ENCODE data around the gene TNFRSF12A.

The TNFRSF12A gene

DNA sequence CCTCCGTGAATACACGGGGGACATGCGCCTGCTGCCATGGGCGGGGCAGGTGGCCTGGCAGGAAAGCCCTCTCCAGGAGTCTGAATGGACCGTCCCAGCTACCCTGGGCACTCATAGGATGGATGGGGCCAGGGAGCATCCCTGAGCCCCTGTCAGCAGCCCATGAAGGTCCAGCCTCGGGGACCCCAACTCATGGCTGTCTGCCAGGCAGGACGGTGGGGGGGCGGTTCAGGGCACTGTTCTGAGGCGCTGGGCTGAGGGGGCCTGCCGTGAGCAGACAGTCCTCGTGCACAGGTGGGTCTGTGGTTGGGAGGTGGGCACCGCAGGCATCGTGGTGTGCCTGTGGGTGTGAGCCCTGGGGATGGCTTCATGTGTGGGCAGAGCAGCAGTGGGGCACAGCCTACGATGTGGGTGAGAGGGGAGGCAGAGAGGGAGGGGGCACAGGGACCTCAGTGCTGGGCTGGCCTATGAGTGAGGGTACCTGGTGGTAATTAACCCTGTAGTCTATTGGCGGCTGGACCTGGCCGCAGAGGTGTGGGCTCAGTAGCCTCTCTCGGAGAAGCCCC lies 33.5 kb upstream of the TNFRSF12A start:
- no peak for DNase-seq

DNA sequence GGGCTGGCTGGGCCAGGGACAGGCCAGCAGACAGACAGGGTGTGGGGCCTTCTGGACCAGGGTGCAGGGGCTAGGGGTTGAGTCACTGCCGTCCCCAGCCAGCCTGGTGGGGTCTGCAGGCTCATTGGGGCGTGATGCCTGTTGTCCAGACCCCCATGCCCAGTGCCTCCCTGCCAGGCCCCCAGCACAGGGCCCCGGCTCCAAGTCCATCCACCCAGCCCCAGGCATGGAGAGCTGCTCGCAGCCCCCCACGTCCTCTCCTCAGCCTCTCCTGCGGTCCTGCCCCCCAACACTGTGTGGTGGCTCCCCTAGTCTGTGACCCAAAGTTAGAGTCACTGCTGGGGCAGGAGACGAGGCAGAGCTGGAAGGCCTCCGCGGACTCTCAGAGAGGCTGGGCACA lies 32.9 kb upstream of the TNFRSF12A start:
- DNase-seq: no peak

DNA sequence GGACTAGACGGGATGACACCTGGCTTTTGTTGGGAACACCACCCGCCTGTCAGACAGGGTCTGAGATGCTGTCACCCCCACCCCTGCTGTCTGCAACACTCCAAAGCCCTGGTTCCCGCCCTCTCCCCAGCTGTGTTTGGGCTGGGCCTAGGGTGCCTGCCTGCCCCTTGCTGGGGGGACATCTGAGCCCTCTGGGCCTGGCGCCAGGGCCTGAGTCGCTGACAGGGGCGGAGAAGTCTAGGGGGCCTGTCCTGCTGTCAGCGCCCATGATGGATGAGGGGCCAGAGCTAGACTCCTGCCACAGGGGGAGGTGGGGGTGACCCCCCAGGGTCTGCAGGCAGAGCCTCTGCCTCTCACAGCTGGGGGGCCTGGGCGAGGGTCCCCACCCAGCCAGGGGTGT lies 32.3 kb upstream of the TNFRSF12A start:
- peak; percentile 45 for DNase-seq

DNA sequence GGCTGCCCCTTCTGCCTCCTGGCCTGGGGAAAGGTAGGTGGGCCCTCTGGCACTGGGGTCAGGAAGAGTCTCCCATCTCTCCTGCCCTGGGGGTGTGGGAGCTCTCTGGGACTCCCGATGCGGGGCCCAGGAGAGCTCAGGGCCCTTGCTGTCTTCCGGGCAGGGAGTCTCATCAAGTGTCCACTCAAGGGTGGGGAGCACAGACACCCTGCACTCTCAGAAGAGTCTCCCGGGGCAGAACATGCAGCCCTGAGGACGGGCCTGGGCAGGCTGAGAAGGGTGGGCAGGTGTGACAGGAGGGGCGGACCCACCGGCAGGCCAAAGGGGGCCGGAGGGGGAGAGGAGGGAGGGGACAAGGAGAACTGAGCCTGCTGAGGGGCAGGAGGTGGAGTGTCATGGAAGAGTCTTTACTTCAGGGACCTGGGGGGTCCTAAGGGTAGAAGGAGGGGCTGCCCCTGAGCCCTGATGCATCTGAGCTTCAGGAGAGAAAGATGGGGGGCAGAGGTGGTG lies 31.5 kb upstream of the TNFRSF12A start:
- DNase-seq: no peak

DNA sequence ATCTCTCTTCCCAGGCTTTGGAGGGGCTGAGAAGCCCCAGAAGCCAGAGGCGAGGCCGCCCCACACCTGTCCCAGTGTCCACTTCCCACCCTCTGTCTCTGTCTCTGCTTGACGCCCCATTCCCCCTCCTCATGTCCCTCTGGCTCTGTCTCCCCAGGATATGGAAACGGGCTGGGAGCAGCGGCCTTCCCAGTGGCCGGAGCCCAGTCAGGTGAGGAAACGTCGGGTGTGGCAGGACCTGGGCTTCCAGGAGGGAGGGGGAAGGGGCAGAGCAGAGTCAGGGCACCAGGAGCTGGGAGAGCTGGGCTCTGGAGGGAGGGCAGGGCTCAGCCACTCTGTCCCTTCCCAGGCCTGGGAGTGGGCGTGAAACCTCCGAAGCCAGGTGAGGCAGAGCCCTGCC lies 29.3 kb upstream of the TNFRSF12A start:
- DNase-seq: no peak

DNA sequence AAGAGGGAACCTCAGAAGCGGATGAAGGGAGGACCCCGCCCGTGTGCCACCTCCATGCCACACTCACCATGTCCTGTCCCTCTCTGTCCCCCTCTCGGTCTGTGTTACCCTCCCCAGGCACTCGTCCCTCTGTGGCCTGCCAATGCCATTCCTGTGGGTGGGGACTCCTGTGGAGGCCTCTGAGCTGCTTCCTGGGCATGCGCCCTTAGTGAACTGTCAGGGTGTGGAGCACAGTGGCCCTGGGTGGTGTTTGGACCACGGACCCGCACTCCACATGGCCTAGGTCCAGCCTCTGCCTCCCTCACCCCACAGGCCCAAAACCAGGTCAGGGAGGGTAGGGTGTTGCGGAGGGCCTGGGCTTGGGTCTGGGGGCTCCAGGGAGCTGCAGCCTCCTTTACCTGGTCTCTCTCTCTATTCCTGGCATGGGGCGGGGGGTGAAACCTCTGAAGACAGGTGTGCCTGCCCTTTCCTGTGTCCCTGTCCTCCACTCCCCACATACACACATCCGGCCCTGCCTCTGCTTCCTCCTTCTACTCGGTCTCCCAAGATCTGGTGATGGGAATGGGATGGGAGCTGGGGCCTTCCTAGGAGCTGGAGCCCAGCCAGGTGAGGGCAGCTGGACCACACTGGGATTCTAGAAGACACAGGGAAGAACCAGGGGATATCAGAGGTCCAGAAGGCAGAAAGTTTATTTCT lies 28.5 kb upstream of the TNFRSF12A start:
- no peak for DNase-seq

DNA sequence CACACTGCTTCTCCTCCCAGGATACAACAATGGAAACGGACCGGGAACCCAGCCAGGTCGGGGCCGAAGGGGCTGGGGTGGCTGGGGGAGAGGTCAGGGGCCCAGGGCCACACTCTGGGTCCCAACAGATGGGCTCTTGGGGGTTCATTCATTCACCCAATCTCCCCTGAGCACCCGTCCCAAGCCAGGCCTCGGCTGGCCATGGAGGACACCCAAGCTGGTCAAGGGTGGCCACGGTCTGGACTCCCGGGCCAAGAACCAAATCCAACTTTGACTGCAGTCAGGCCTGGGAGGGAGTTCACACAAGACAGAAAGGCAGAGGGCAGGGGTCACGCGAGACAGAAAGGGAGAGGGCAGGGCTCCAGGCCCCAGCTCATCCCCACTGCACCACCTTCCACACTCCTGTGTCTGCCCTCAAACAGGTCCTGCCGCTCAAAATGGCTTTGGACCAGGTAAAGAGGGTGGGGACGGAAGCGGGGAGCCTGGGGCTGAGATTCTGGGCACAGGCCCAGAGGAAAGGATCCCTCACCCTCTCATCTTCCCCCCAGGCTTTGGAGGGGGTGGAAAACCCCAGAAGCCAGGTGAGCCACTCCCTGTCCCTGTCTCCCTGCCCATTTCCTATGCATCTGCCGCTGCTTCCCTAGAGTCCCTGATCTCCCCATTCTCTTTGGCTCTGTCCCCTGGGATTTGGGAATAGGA lies 27.6 kb upstream of the TNFRSF12A start:
- DNase-seq: no peak

DNA sequence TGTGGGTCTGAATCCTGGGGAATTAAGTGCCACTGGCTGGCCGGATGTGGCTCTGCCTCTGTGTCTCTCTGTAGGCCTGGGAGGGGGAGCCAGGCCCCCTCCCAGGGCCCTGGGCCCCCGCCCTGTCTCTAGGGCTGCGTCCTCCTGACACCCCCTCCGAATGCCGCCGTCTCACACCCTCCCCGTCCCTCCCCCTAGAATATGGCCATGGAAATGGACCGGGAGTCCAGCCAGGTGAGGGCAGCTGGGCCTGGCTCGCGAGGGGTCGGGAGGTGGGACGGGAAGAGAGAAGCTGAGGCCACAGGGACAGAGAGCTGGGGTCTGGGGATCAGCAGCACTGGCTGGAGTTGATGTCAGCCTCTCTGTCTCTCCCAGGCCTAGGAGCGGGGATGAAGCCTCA lies 23.9 kb upstream of the TNFRSF12A start:
- no peak for DNase-seq

DNA sequence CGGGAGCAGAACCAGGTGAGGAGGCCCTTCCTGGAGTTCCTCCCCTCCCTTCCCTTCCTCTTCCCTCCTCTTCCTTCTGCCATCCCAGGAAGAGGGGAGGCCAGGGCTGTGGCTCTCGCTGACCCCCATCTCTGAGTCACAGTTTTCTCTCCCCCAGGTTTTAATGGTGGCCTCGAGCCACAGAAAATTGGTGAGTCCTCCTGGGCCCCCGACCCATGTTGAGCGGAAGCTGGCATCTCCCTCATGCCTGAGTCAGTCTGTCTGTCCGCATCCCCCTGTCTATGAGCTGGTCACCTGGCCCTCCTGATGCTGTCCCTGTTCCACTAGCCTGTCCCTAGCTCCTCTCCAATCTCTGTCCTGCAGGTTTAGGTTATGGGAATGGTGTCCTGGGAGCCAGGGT lies 20.2 kb upstream of the TNFRSF12A start:
- DNase-seq: no peak

DNA sequence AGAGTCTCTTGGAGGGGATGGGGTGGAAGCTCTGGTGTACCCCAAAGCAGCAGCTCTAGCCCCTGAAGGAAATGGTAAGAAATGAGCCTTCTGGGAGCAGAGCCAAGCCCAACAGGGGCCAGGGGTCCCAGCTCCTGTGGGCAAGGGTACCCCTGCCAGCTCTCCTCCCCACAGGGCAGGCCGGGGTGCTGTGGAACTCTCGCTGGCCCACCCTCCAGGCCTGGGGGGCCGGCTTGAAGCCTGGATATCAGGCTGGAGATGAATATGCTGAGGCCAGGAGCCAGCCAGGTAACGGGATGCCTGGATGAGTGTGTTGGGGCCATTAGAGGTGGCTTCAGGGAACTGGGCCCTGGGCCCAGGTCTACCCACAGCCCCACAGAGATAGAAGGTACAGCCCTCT lies 19.6 kb upstream of the TNFRSF12A start:
- DNase-seq: no peak

DNA sequence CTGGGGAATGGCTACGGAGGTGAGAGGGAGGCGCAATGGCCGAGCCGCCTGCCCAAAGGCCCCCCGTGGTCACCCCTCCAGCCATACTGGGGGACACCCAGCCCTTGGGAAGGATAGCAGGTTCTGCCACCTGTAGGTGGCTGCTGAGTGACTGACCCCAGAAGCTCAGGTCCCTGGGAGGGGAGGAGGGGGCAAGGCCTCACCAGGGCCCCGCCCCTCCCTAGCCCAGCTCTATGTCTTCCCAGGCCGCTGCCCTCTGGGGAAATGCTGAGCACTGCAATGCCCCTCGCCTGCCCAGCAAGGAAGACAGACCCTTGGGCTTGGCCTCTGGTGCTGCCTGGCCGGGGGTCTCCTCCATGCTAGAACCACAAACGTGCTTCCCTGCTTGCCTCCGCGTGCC lies 18.9 kb upstream of the TNFRSF12A start:
- no peak for DNase-seq

DNA sequence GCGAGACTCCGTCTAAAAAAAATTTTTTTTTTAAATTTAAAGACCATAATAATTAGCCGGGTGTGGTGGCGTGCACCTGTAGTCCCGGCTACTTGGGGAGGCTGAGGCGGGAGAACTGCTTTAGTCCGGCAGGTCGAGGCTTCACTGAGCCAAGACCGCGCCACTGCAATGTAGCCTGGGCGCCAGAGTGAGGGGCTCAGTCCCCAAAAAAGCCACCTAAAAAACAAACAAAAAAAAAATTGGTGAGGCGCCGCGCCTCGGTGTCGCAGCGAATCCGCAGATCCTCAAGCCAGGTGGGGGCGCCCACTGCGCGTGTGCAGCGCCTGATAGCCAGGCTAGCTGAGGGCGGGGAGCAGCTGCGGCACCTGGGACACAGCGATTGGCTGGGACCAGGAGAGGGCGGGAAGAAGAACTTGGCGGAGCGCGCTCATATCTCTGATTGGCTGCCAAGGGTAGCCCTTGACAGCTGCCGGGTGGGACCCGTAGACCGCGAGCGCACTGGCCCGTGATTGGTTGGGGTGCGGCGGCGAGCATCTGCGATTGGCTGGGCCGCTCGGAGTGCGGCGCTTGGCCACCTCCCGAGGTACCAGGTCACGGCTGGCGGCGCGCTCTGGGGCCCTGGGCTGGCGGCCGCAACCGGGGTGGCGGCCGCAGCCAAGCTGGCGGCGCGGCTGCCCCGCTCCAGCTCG lies 16.4 kb upstream of the TNFRSF12A start:
- DNase-seq: peak; percentile 98

DNA sequence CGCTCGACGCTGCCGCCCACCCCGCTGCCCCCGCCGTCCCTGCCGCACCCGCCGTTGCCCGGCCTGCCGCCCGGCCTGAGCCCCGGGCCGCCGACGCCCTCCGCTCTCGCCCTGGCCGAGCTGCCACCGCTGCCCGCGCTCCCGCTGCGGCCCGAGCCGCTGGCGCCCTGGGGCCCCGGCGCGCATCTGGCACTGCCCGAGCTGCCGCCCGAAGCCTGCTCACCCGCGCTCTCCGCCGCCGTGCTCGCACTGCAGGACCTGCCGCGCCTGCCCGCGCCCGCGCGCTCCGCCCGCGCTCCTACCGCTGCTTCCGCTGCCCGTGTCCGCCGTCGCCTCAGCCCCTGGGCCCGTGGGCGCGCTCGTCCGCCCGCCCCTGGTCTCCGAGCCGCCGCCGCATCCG lies 15.8 kb upstream of the TNFRSF12A start:
- no peak for DNase-seq

DNA sequence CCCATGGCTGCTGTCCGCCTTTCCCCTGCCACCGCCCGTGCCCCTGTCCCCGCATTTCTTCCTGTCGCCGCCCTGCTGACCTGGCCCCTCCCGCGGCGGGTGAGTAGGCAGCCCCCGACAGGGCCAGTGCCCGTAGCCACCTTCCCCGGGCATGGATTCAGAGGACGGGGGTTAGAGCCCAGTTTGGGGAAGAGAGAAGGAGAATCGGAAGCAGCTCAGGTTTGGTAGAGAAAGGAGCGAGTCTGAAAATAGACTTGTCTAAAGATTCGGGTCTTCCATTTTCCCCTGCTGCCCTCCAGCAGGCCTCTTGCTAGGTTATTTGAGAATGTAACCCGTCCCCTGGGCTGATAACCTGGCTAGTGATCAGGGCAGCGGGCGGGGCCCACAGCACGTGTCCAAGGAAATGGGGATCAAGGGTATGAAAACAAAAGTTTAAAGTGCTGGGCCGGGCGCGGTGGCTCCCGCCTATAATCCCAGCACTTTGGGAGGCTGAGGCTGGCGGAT lies 15.3 kb upstream of the TNFRSF12A start:
- DNase-seq: no peak

DNA sequence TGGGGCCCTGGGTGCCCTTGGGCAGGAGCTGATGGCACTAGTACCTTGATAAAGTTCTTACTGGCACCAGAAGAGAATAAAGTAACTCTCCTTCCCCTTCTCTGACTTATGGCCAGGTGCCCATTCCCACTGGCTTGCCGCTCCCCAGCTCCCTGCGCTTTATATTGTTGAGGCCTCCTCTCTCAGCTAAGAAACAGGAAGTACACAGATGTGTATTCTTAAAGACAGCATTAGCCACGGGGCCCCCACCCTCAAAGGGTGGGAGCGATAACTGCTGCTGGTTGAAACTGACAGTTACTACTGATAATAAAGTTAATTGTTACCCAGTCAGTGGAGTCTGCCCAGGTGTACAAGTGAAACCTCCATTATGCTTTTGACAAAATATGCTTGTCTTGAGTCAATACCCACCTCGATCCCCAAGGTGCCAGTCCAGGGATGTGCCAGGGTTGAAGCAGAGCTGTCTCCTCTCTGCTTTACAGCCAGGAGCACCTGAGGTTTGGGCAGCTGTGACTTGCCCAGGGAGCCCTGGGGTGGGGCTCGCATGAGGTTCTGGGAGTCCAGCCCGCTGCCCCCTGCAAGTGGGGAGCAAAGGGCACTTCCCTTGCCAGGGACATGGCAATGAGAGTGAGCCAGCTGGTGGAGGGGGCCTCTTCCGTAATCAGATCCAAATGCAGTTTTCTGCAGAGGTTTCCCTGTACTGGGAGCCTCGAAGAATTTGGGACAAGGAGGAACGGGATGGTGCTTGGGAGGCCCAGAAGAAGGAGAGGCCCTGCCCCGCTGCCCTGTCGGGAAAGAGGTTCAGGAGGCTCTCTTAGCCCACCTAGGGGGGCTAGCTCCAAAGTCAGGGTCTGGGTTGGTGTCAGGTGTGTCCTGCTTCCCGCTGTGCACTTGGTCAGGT lies 12.9 kb upstream of the TNFRSF12A start:
- no peak for DNase-seq

DNA sequence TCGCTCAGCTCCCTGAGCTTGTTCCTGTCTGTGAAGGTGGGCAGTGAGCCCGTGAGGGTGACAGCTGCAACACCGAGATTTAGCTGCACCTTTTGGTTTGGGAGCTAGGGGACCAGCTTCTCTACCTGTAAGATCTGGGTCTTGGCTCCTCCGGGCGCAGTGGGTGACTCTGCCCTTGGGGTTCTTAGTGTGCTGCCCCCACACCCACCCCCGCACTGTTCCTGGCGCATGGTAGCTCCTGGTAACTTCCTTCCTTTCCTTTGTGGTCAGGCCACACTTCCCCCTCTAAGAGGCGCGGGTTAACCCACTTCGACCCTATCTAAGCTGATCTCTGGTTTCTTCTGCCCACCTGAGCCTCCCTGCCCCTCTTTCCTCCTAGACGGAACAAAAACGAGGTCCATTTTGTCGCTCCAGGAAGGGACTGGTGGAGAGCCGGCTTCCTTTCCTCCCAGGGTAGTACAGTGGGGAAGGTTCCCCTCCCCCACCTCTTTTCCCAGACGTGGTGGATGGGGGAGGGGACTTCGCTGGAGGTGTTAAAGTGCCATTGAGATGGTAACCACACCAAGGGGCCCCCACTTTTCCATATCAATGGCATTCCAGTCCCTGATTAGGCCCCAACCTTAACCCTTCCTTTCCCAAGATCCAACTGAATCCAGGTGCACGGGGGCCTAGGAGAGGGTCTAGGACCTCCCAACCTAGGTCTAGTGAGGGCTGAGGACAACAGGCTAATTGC lies 12.0 kb upstream of the TNFRSF12A start:
- DNase-seq: no peak

DNA sequence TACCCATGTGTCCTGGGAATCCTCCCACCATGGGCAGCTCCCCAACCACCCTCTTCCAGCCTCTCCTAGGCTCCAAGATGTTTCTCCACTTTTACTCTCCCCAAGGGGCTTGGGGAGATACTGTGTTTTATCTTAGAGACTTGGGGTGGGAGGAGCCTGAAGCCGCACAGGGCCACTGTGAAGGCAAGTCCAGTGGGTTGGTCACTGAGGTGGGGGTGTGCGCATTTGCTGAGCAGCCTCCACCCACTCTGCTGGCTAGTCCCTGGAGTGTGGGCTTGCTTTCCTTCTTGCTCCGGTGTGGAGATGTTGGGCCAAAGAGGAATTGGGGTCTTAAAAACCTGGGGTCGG lies 11.5 kb upstream of the TNFRSF12A start:
- no peak for DNase-seq

DNA sequence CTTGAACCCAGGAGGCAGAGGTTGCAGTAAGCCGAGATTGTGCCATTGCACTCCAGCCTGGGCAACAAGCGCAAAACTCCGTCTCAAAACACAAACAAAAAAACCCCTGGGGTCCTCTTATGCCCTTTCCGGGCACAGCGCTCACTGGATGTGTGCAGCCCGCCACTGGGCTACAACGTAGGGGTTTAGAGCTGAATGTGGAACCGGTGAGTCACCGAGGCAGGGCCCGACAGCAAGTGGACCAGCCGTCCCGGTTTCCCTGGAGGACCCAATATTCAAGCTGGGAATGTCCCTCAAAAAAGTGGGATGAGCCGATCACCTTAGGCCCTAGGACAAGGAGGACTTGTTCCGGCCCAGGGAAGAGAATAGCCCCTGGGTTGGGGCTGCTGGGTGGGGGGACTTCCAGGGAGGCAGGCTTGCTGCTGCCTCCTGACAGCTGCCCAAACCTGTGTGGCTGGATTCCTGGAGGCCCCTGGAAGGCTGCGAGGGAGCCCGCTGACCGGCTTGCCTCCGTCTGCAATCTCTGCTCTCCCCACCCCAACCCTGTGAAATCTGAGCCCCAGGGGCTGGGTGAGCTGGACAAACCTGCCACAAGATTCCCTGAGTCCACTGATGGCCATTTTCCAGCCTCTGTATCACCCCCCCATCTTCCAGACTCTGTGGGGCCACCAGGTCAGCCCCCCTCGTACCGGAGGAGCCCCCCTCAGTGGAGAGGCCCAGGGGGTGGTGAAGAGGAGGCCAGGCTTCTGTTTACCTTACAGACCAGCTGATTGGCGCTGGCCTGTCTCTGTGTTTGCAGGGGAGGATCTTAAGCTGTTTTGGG lies 10.4 kb upstream of the TNFRSF12A start:
- no peak for DNase-seq

DNA sequence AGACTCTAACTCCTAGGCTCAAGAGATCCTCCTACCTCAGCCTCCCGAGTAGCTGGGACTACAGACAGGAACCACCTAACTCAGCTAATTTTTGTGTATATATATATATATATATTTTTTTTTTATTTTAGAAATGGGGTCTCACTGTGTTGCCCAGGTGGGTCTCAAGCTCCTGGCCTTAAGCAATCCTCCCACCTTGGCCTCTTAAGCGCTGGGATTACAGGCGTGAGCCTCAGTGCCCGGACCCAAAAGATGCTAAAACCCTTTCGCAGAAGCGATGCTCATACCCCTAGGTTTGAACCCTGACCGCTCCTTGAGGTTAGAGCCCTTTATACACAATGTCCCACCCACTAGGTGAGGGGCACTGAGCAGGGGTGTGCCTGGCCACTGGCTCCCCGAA lies 9.7 kb upstream of the TNFRSF12A start:
- no peak for DNase-seq

DNA sequence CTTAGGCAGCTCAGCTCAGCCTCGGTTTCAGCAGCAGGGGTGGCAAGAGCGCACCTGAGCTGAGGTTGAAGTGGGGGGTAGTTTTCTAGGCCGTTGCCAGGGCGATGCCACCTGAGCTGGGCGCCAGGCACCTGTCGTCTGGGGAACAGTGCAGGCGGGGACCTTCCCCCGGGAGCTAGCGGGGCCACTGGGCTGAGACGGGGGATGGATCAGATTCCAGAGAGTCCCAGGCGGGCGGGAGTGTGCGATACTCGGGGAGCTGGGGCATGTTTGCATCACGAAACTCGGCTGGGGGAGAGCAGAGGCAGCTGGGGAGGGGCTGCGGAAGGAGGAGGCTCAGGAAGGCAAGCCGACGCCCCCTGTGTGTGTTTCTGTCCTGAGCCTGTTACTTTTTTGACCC lies 7.9 kb upstream of the TNFRSF12A start:
- no peak for DNase-seq

Measured in fibroblast of upper back skin (primary cell).